ENCODE data around the gene GIGYF2. TPM values are rescaled to one million over a fixed set of nuclear protein-coding genes. Genes with fewer than 3 reads are reported as not detected.
"Not testable (repeated sequence)": the region's sequence is repeated elsewhere in the genome, so short reads cannot be mapped to it uniquely, and the experiment has no call there.

GIGYF2 gene
- total RNA-seq, 4 donors from 2014 or later, result 54.2 to 64.7 (median 59.9) TPM

DNA sequence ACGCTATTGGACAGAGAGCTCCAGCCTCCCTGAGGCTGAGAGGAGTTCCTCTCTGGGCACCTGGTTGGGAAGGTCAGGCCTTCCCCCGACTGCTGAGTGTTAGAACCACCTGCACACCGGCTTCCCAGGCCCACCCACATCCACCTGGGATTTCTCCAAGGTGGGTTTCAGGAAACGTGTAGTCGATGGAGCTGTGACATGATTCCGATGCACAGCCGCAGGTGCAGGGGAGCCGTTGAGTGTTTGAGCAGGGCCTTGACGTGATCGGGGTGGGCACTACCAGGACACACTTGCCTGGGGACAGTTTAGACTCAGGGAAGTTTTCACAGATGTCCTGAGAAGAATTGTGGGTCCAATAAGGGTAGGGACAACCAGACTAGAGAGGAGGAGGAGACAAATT is 21.8 kb upstream of the GIGYF2 start:
- 87% methylated on average over 10 of the region's 10 CpGs for WGBS
- H3K4me3 ChIP-seq, result no peak overlapping the region
- H3K27ac ChIP-seq (replicated peaks in 1 of 4), result no peak overlapping the region
- intact Hi-C loops (cut with DNase I), result no loop called here
- no peak for TF ChIP-seq EP300 (IDR thresholded peaks at IDR 0.05)
- TF ChIP-seq POLR2AphosphoS5 (IDR thresholded peaks at IDR 0.05), result no peak
- no peak for TF ChIP-seq CTCF (IDR thresholded peaks at IDR 0.05)
- TF ChIP-seq POLR2A (IDR thresholded peaks at IDR 0.05; ENCODE audit: low read depth), result no peak
- no peaks in the 10 kb centered on the region for H3K4me1 ChIP-seq
- no peaks in the 10 kb centered on the region for H3K27me3 ChIP-seq
- no peaks in the 10 kb centered on the region for H3K9me3 ChIP-seq
- peaks cover 0 to 57% (median 5%) of the 10 kb centered on the region in 4 donors for H3K36me3 ChIP-seq
- DNase-seq (ENCODE audit: extremely low spot score), result no peak

DNA sequence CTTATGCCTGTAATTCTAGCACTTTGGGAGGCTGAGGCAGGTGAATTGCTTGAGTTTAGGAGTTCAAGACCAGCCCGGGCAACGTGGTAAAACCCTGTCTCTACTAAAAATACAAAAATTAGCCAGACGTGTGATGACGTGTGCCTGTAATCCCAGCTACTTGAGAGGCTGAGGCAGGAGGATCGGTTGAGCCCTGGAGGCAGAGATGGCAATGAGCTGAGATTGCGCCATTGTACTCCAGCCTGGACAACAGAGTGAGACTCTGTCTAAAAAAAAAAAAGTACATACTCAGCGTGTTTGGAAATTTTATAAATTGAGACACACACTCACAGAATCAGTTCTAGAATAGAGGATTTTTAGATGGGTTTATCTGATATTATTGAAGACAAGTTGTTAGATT is 17.1 kb upstream of the GIGYF2 start:
- no peak overlapping the region for H3K4me3 ChIP-seq
- H3K4me1 ChIP-seq, result no peaks in the 10 kb centered on the region
- H3K27ac ChIP-seq (replicated peaks in 1 of 4), result no peak overlapping the region
- intact Hi-C loops (cut with DNase I), result no loop called here
- no peaks in the 10 kb centered on the region for H3K9me3 ChIP-seq
- no peak for TF ChIP-seq POLR2AphosphoS5 (IDR thresholded peaks at IDR 0.05)
- TF ChIP-seq CTCF (IDR thresholded peaks at IDR 0.05), result no peak
- TF ChIP-seq EP300 (IDR thresholded peaks at IDR 0.05), result no peak
- no peak for TF ChIP-seq POLR2A (IDR thresholded peaks at IDR 0.05; ENCODE audit: low read depth)
- peaks cover 0 to 9% (median 0%) of the 10 kb centered on the region in 4 donors for H3K27me3 ChIP-seq
- peaks cover 0 to 37% (median 0%) of the 10 kb centered on the region in 4 donors for H3K36me3 ChIP-seq
- 88% methylated on average over 7 of the region's 7 CpGs for WGBS
- DNase-seq (ENCODE audit: extremely low spot score), result no peak

DNA sequence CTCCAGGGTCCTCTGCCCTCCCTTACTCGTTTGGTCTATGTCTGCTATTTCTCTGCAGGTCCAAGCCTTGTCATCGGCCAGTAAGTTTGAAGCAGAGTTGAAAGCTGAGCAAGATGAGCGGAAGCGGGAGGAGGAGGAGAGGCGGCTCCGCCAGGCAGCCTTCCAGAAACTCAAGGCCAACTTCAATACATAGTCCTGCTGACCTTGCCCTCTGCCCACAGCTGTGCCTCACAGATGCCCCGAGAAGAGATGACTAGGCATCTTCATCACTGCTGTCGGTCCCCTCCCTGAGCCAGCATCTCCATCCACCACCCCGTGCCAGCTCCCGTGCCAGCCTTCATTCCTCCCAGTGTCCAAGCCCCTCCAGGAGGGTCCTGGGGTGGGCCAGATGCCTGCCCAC is 15.6 kb upstream of the GIGYF2 start:
- no peaks in the 10 kb centered on the region for H3K4me1 ChIP-seq
- WGBS, result 85% methylated on average over 10 of the region's 10 CpGs
- no peak overlapping the region for H3K27ac ChIP-seq (replicated peaks in 1 of 4)
- TF ChIP-seq EP300 (IDR thresholded peaks at IDR 0.05) (no peak), CTCF (IDR thresholded peaks at IDR 0.05) (no peak), POLR2AphosphoS5 (IDR thresholded peaks at IDR 0.05) (no peak), POLR2A (IDR thresholded peaks at IDR 0.05; ENCODE audit: low read depth) (no peak)
- no peak for DNase-seq (ENCODE audit: extremely low spot score)
- intact Hi-C loops (cut with DNase I), result no loop called here
- H3K36me3 ChIP-seq, result peaks cover 0 to 22% (median 0%) of the 10 kb centered on the region in 4 donors
- H3K4me3 ChIP-seq, result no peak overlapping the region
- H3K9me3 ChIP-seq, result no peaks in the 10 kb centered on the region
- peaks cover 0 to 9% (median 0%) of the 10 kb centered on the region in 4 donors for H3K27me3 ChIP-seq

GRCh38 chr2:232683368-232683767 is 13.8 kb upstream of the GIGYF2 start:
- 48% methylated on average over 1 of the region's 1 CpG for WGBS
- intact Hi-C loops (cut with DNase I), result no loop called here
- no peaks in the 10 kb centered on the region for H3K9me3 ChIP-seq
- H3K4me3 ChIP-seq, result no peak overlapping the region
- no peak for DNase-seq (ENCODE audit: extremely low spot score)
- H3K27me3 ChIP-seq, result peaks cover 0 to 9% (median 0%) of the 10 kb centered on the region in 4 donors
- no peak for TF ChIP-seq POLR2AphosphoS5 (IDR thresholded peaks at IDR 0.05)
- no peak for TF ChIP-seq EP300 (IDR thresholded peaks at IDR 0.05)
- no peak for TF ChIP-seq CTCF (IDR thresholded peaks at IDR 0.05)
- no peak for TF ChIP-seq POLR2A (IDR thresholded peaks at IDR 0.05; ENCODE audit: low read depth)
- no peaks in the 10 kb centered on the region for H3K4me1 ChIP-seq
- H3K36me3 ChIP-seq, result peaks cover 0 to 11% (median 0%) of the 10 kb centered on the region in 4 donors
- H3K27ac ChIP-seq (replicated peaks in 1 of 4), result no peak overlapping the region

- peaks cover 0 to 11% (median 0%) of the 10 kb centered on the region in 4 donors for H3K36me3 ChIP-seq
- intact Hi-C loops (cut with DNase I); H3K4me1 ChIP-seq; H3K27ac ChIP-seq (replicated peaks in 1 of 4); H3K27me3 ChIP-seq; H3K9me3 ChIP-seq; DNase-seq (ENCODE audit: extremely low spot score); H3K4me3 ChIP-seq: not testable (repeated sequence)
- WGBS, result 87% methylated on average over 6 of the region's 6 CpGs
Measured at GRCh38 chr2:232685391-232685790, 11.7 kb upstream of the GIGYF2 start.

Measured in esophagus muscularis mucosa (tissue), 4 donors.